C4-2B (cell line): ENCODE data around the gene CALY.

Experiments
- ZFX ChIP-seq: fragments of 450-650 bp; IDR thresholded peaks from 2 replicates; pipeline ENCODE4 v1.6.1; 2017
- TF ChIP-seq, protein P1 (sequence below): fragments of 450-650 bp; conservative IDR thresholded peaks from 2 replicates; pipeline ENCODE4 v1.5.1; 2017; ENCODE audit warnings: mild to moderate bottlenecking

DNA sequence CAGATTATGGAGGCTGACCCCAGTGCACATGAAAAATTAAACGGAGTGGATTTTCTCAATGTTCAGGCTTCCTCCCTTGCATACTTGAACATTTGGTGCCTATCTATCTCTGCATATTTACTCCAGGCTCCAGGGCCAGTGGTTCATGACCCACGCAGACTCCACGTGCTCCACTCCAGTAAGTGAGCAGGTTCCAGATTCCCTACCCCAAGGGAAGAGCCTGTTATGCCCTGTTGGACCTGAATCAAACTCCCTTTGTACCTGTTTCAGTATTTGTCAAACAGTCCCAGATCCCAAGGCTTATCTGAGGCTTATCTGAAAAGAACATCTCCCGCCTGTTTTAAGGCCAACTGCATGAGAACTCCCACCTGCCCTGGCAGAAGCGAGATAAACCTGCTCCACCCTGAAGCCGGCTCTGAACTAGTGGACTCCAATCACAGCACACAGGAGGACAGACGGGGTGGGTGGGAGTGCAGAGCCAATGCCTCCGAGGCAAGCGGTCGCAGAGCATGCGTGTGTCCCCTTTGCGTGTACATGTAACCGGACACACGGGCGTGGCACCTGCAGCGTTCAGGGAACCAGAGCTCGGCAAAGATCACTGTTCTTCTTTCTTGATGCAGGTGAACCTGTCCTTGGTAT, 23.4 kb upstream of the CALY start:
- TF ChIP-seq, protein P1, sequence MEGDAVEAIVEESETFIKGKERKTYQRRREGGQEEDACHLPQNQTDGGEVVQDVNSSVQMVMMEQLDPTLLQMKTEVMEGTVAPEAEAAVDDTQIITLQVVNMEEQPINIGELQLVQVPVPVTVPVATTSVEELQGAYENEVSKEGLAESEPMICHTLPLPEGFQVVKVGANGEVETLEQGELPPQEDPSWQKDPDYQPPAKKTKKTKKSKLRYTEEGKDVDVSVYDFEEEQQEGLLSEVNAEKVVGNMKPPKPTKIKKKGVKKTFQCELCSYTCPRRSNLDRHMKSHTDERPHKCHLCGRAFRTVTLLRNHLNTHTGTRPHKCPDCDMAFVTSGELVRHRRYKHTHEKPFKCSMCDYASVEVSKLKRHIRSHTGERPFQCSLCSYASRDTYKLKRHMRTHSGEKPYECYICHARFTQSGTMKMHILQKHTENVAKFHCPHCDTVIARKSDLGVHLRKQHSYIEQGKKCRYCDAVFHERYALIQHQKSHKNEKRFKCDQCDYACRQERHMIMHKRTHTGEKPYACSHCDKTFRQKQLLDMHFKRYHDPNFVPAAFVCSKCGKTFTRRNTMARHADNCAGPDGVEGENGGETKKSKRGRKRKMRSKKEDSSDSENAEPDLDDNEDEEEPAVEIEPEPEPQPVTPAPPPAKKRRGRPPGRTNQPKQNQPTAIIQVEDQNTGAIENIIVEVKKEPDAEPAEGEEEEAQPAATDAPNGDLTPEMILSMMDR: no peak
- TF ChIP-seq ZFX: no peak
